PC-9 (cell line): ENCODE results near the gene TENM4.

Source experiments
- CTCF ChIP-seq: fragments of 200-600 bp; sonication (generic); conservative IDR thresholded peaks from 2 replicates; pipeline ENCODE4 v1.6.1; 2017; ENCODE audit warnings: mixed run types, antibody characterized with exemption, mild to moderate bottlenecking, moderate library complexity
- EZH2 ChIP-seq: fragments of 200-600 bp; sonication (generic); IDR thresholded peaks from 2 replicates; pipeline ENCODE4 v1.8.0; 2017; ENCODE audit warnings: antibody characterized with exemption, low read depth

GRCh38 chr11:78744949-78745348 lies 695.9 kb downstream of the TENM4 start:
- TF ChIP-seq CTCF: no peak
- no peak for TF ChIP-seq EZH2
